IMR-90 (cell line): ENCODE results near the gene CXCL16. TPM values are rescaled to one million over a fixed set of nuclear protein-coding genes. Genes with fewer than 3 reads are reported as not detected.

Experiments used
- ATAC-seq: fragments of 200-7000 bp; cut with Tn5 transposase; 2 replicates; pipeline ENCODE4 v1.9.1; 2020; ENCODE audit warnings: low read depth, mild to moderate bottlenecking, moderate library complexity
- BruUV-seq: library from RNA; stranded (reverse); fragments of 400-500 nt; replicated peaks from 2 replicates; lab custom pipeline; 2021; lab: Mats Ljungman, UMichigan
- CTCF ChIA-PET: fragments of 300-600 bp; formaldehyde crosslinking; extraction: SDS; loops from one replicate; lab custom pipeline; 2021; ENCODE audit warnings: antibody characterized with exemption; lab: Yijun Ruan, JAX
- POLR2A ChIA-PET: fragments of 300-600 bp; sonication (Branson Sonifier 250); formaldehyde crosslinking; loops from one replicate; lab custom pipeline; 2022; ENCODE audit warnings: antibody characterized with exemption; ENCODE audit not compliant: unreplicated experiment; lab: Charles Lee
- DNase-seq: peaks from one replicate; pipeline ENCODE4 v3.0.0; 2013
- H2AFZ ChIP-seq: replicated peaks from 2 replicates; pipeline ENCODE3; 2013; ENCODE audit warnings: low read length, mild to moderate bottlenecking; ENCODE audit not compliant: poor library complexity
- H2AK5ac ChIP-seq: 2 replicates; pipeline ENCODE4 v1.6.1; 2013; ENCODE audit warnings: low read depth, low read length, inconsistent platforms
- H2AK9ac ChIP-seq: replicated peaks from 2 replicates; pipeline ENCODE3; 2013; ENCODE audit warnings: mild to moderate bottlenecking, low read depth, low read length, moderate library complexity; ENCODE audit not compliant: poor library complexity
- H2BK120ac ChIP-seq: 2 replicates; pipeline ENCODE4 v1.6.1; 2013; ENCODE audit warnings: low read depth, low read length, inconsistent platforms
- H2BK15ac ChIP-seq: 3 replicates; pipeline ENCODE4 v1.6.1; 2013; ENCODE audit warnings: low read depth, low read length, inconsistent platforms
- H2BK20ac ChIP-seq: 2 replicates; pipeline ENCODE4 v1.6.1; 2013; ENCODE audit warnings: low read depth, mild to moderate bottlenecking, inconsistent platforms, low read length, moderate library complexity
- H2BK5ac ChIP-seq: 2 replicates; pipeline ENCODE4 v1.6.1; 2013; ENCODE audit warnings: mild to moderate bottlenecking, low read depth, low read length, inconsistent platforms; ENCODE audit not compliant: poor library complexity, severe bottlenecking
- H3K14ac ChIP-seq: replicated peaks from 2 replicates; pipeline ENCODE4 v1.6.1; 2013; ENCODE audit warnings: low read depth, low read length, inconsistent platforms
- H3K18ac ChIP-seq: 2 replicates; pipeline ENCODE4 v1.6.1; 2013; ENCODE audit warnings: low read depth, low read length, control low read depth
- H3K23ac ChIP-seq: 2 replicates; pipeline ENCODE4 v1.6.1; 2013; ENCODE audit warnings: low read depth, low read length, inconsistent platforms
- H3K27ac ChIP-seq: 2 replicates; pipeline ENCODE4 v1.5.1; 2013; ENCODE audit warnings: mild to moderate bottlenecking, control low read depth, low read length; ENCODE audit not compliant: insufficient read depth
- H3K27me3 ChIP-seq: 2 replicates; pipeline ENCODE4 v1.6.1; 2013; ENCODE audit warnings: low read length; ENCODE audit not compliant: control insufficient read depth, insufficient read depth
- H3K36me3 ChIP-seq: 2 replicates; pipeline ENCODE4 v1.6.1; 2013; ENCODE audit warnings: low read length, mixed read lengths; ENCODE audit not compliant: control insufficient read depth, insufficient read depth
- H3K4ac ChIP-seq: 2 replicates; pipeline ENCODE4 v1.6.1; 2013; ENCODE audit warnings: low read depth, low read length, inconsistent platforms
- H3K4me1 ChIP-seq: 2 replicates; pipeline ENCODE4 v1.6.1; 2013; ENCODE audit warnings: low read length, mixed read lengths; ENCODE audit not compliant: control insufficient read depth, insufficient read depth
- H3K4me2 ChIP-seq: 2 replicates; pipeline ENCODE4 v1.6.1; 2013; ENCODE audit warnings: low read depth, mild to moderate bottlenecking, control low read depth, low read length, moderate library complexity
- H3K4me3 ChIP-seq: 2 replicates; pipeline ENCODE4 v1.5.1; 2013; ENCODE audit warnings: low read depth, mild to moderate bottlenecking, control low read depth, low read length, moderate library complexity; ENCODE audit not compliant: insufficient read depth
- H3K56ac ChIP-seq: 2 replicates; pipeline ENCODE4 v1.6.1; 2013; ENCODE audit warnings: low read length, inconsistent platforms; ENCODE audit not compliant: insufficient read depth; ENCODE audit errors: extremely low read depth
- H3K79me1 ChIP-seq, 2 experiments: 2 replicates each; pipeline ENCODE4 v1.6.1; 2013; ENCODE audit warnings: low read length in 2 of 2, inconsistent platforms in 1 of 2, low read depth in 1 of 2
- H3K9ac ChIP-seq: 2 replicates; pipeline ENCODE4 v1.6.1; 2013; ENCODE audit warnings: low read depth, low read length, control low read depth
- H3K9me1 ChIP-seq: 2 replicates; pipeline ENCODE4 v1.6.1; 2013; ENCODE audit warnings: low read length, inconsistent platforms; ENCODE audit not compliant: insufficient read depth
- H3K9me3 ChIP-seq: 2 replicates; pipeline ENCODE4 v1.6.1; 2013; ENCODE audit warnings: low read length; ENCODE audit not compliant: control insufficient read depth, insufficient read depth
- H4K20me1 ChIP-seq: 2 replicates; pipeline ENCODE4 v1.6.1; 2013; ENCODE audit warnings: low read length, inconsistent platforms; ENCODE audit not compliant: insufficient read depth
- H4K5ac ChIP-seq: 2 replicates; pipeline ENCODE4 v1.6.1; 2013; ENCODE audit warnings: mild to moderate bottlenecking, low read depth, low read length, control low read depth
- H4K8ac ChIP-seq, 2 experiments: 2 replicates each; pipeline ENCODE4 v1.6.1; 2013; ENCODE audit warnings: low read depth in 2 of 2, low read length in 2 of 2, control low read depth in 1 of 2, inconsistent platforms in 1 of 2
- H4K91ac ChIP-seq: 2 replicates; pipeline ENCODE4 v1.6.1; 2013; ENCODE audit warnings: low read depth, low read length, inconsistent platforms; ENCODE audit not compliant: insufficient read depth
- BHLHE40 ChIP-seq: fragments of 150-350 bp; IDR thresholded peaks from 2 replicates; pipeline ENCODE4 v1.6.1; 2016; ENCODE audit warnings: mild to moderate bottlenecking, low read depth, low read length
- CHD1 ChIP-seq: IDR thresholded peaks from 2 replicates; pipeline ENCODE4 v1.6.1; 2012; ENCODE audit warnings: low read depth, low read length, improper control_type of control experiment
- FOS ChIP-seq: fragments of 150-350 bp; IDR thresholded peaks from 2 replicates; pipeline ENCODE4 v1.6.1; 2016; ENCODE audit warnings: low read depth, low read length
- MAZ ChIP-seq: IDR thresholded peaks from 2 replicates; pipeline ENCODE4 v1.6.1; 2012; ENCODE audit warnings: low read depth, mild to moderate bottlenecking, low read length, improper control_type of control experiment, moderate library complexity, borderline replicate concordance
- RCOR1 ChIP-seq: IDR thresholded peaks from 2 replicates; pipeline ENCODE4 v1.6.1; 2012; ENCODE audit warnings: mild to moderate bottlenecking, low read length, improper control_type of control experiment; ENCODE audit not compliant: insufficient replicate concordance
- SMC3 ChIP-seq: fragments of 150-350 bp; IDR thresholded peaks from 2 replicates; pipeline ENCODE4 v1.6.1; 2016; ENCODE audit warnings: low read depth, mild to moderate bottlenecking, antibody characterized with exemption, low read length, moderate library complexity
- WGBS, 2 experiments: methylation state at CpG; one replicate each; pipeline versions ENCODE4 v1.1.5 to v1.1.7; 2013; ENCODE audit warnings: missing lambda C conversion rate in 2 of 2; ENCODE audit not compliant: insufficient read length in 1 of 2; ENCODE audit errors: extremely low coverage in 2 of 2; 5-methylcytosine and 5-hydroxymethylcytosine counted together
- dilution Hi-C: fragments of 300-500 bp; cut with HindIII; formaldehyde crosslinking; loops from one replicate; pipeline ENCODE4 v1.14.3; 2018; ENCODE audit warnings: low sequenced_read_pairs; ENCODE audit not compliant: unreplicated experiment
- in situ Hi-C: fragments of 300-500 bp; cut with MboI; formaldehyde crosslinking; loops from 3 replicates; pipeline ENCODE4 v1.14.3; 2019; ENCODE audit warnings: low sequenced_read_pairs, inconsistent platforms, mixed read lengths
- intact Hi-C: fragments of 100-400 bp; cut with micrococcal nuclease; formaldehyde crosslinking; loops from 2 replicates; pipeline ENCODE4 v1.10.0; 2022
- polyA plus RNA-seq, 3 experiments: library from polyadenylated mRNA; depleted of rRNA; stranded (reverse); fragments of >200 nt; gene quantifications; 2 replicates each; pipeline ENCODE4 v1.2.3, GENCODE V29; 2012; ENCODE audit warnings: low replicate concordance in 1 of 3
- total RNA-seq: library from RNA; depleted of rRNA; stranded (reverse); fragments of >200 nt; gene quantifications from 2 replicates; pipeline ENCODE4 v1.2.3, GENCODE V29; 2012
- TF ChIP-seq, protein P1 (sequence below): fragments of 150-350 bp; IDR thresholded peaks from 2 replicates; pipeline ENCODE4 v1.6.1; 2017; ENCODE audit warnings: mild to moderate bottlenecking, antibody characterized with exemption, low read length, low read depth
- TF ChIP-seq, protein P2 (sequence below): fragments of 150-350 bp; IDR thresholded peaks from 2 replicates; pipeline ENCODE4 v1.6.1; 2016; ENCODE audit warnings: low read depth, mild to moderate bottlenecking, low read length, moderate library complexity, borderline replicate concordance
- TF ChIP-seq, protein P3 (sequence below): conservative IDR thresholded peaks from 2 replicates; pipeline ENCODE4 v1.5.1; 2012; ENCODE audit warnings: mild to moderate bottlenecking, low read depth, low read length, improper control_type of control experiment

The CXCL16 gene
- total and polyA plus RNA-seq, 2 of the 4 experiments (the other 2 are of a cell fraction): 0.36 to 1.6 TPM

DNA sequence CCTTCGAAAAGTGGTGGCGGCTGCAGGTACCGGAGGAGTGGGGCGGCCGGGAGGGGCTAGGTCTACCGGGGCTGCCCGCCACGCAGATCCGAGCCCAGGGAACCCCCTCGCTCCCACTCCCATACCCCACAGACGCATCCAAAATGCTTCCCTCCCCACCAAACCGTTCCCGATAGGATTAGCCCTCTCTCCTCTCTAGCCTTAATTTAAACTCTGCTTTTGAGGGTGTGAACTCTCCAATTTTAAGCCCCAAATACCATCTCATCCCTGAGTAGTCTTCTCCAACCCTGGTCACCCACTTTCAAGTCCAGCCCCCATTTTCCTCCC, 260 bp upstream of the CXCL16 start:
- dilution Hi-C loops: no loop called here
- H4K91ac ChIP-seq: no peak overlapping the region
- POLR2A ChIA-PET: no interaction called here

More for the DNA sequence above, 260 bp upstream of the CXCL16 start:
- Histone ChIP-seq H3K4me1 (peaks cover 7% of the 10 kb centered on the region; the same call in 1 of the 2 replicates), H3K9me1 (no peaks in the 10 kb centered on the region), H2BK5ac (no peak overlapping the region), H3K4ac (no peak overlapping the region), H3K18ac (no peak overlapping the region), H3K14ac (no peak overlapping the region), H3K4me2 (peak overlapping the region; percentile 41), H4K5ac (no peak overlapping the region), H3K23ac (0 out of 2 replicates have a peak overlapping the region, but pooled peaks have one; percentile 7), H3K9me3 (no peaks in the 10 kb centered on the region), H3K56ac (no peak overlapping the region), H2AFZ (peak overlapping the region; percentile 93), H2BK15ac (no peak overlapping the region), H3K4me3 (peak overlapping the region; percentile 90), H3K9ac (no peak overlapping the region), H4K8ac (no peak overlapping the region), H2BK20ac (no peak overlapping the region), H2AK9ac (no peak overlapping the region), H4K20me1 (no peaks in the 10 kb centered on the region), H3K36me3 (no peaks in the 10 kb centered on the region), H2BK120ac (no peak overlapping the region), H2AK5ac (no peak overlapping the region), H3K27ac (no peak overlapping the region), H3K79me1 (no peaks in the 10 kb centered on the region), H3K27me3 (peaks cover 64% of the 10 kb centered on the region)
- CTCF ChIA-PET: no interaction called here
- DNase-seq: no peak
- in situ Hi-C loops: no loop called here
- TF ChIP-seq, protein P1, sequence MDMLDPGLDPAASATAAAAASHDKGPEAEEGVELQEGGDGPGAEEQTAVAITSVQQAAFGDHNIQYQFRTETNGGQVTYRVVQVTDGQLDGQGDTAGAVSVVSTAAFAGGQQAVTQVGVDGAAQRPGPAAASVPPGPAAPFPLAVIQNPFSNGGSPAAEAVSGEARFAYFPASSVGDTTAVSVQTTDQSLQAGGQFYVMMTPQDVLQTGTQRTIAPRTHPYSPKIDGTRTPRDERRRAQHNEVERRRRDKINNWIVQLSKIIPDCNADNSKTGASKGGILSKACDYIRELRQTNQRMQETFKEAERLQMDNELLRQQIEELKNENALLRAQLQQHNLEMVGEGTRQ: no peak
- TF ChIP-seq, protein P2, sequence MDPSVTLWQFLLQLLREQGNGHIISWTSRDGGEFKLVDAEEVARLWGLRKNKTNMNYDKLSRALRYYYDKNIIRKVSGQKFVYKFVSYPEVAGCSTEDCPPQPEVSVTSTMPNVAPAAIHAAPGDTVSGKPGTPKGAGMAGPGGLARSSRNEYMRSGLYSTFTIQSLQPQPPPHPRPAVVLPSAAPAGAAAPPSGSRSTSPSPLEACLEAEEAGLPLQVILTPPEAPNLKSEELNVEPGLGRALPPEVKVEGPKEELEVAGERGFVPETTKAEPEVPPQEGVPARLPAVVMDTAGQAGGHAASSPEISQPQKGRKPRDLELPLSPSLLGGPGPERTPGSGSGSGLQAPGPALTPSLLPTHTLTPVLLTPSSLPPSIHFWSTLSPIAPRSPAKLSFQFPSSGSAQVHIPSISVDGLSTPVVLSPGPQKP: no peak
- TF ChIP-seq RCOR1 (no peak), CHD1 (no peak), MAZ (no peak), SMC3 (no peak), BHLHE40 (no peak), FOS (no peak)
- TF ChIP-seq, protein P3, sequence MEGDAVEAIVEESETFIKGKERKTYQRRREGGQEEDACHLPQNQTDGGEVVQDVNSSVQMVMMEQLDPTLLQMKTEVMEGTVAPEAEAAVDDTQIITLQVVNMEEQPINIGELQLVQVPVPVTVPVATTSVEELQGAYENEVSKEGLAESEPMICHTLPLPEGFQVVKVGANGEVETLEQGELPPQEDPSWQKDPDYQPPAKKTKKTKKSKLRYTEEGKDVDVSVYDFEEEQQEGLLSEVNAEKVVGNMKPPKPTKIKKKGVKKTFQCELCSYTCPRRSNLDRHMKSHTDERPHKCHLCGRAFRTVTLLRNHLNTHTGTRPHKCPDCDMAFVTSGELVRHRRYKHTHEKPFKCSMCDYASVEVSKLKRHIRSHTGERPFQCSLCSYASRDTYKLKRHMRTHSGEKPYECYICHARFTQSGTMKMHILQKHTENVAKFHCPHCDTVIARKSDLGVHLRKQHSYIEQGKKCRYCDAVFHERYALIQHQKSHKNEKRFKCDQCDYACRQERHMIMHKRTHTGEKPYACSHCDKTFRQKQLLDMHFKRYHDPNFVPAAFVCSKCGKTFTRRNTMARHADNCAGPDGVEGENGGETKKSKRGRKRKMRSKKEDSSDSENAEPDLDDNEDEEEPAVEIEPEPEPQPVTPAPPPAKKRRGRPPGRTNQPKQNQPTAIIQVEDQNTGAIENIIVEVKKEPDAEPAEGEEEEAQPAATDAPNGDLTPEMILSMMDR: no peak
- no TSS peak for BruUV-seq
- ATAC-seq: no peak
- intact Hi-C loops: no loop called here
- WGBS, 2 experiments: 9% methylated on average over 2 of the region's 13 CpGs; no CpG with 5 or more reads in 1 of the 2 experiments
